ENCODE measurements around the gene TSPAN4.

GRCh38 chr11:825366-826226 lies 17.1 kb upstream of the TSPAN4 start:
- no peak for TF ChIP-seq REST (IDR thresholded peaks at IDR 0.05; ENCODE audit: low read depth, low read length)
- TF ChIP-seq SRF (IDR thresholded peaks at IDR 0.05; ENCODE audit: low read depth in 2 of 2, low read length in 2 of 2) = no peak
- no peak for TF ChIP-seq JUND (IDR thresholded peaks at IDR 0.05; ENCODE audit: low read depth, low read length)
- no peak for TF ChIP-seq CTCF (IDR thresholded peaks at IDR 0.05 in 2 of 3, conservative IDR thresholded peaks at IDR 0.05 in 1 of 3; ENCODE audit: control insufficient read depth in 2 of 3, extremely low read depth in 1 of 3, insufficient read depth in 1 of 3, low read depth in 3 of 3, low read length in 3 of 3)
- no peak for TF ChIP-seq RAD21 (IDR thresholded peaks at IDR 0.05; ENCODE audit: insufficient read depth, low read depth, low read length)
- TF ChIP-seq ZBTB4 (CRISPR knock-in tag; IDR thresholded peaks at IDR 0.05) = no peak
- TF ChIP-seq SREBF2 (IDR thresholded peaks at IDR 0.05; ENCODE audit: low read length) = no peak
- no peak for TF ChIP-seq MAX (IDR thresholded peaks at IDR 0.05; ENCODE audit: low read depth, low read length)
